Measurements from ENCODE around the gene HYPK.

Gene HYPK

GRCh38 chr15:43789409-43789808 is 11.0 kb upstream of the HYPK start:
- TF ChIP-seq GATA3 (IDR thresholded peaks at IDR 0.05; ENCODE audit: low read depth, low read length) (no peak), GATA2 (IDR thresholded peaks at IDR 0.05; ENCODE audit: low read depth, low read length) (no peak)

- TF ChIP-seq GATA2 (IDR thresholded peaks at IDR 0.05; ENCODE audit: low read depth, low read length): no peak
- TF ChIP-seq GATA3 (IDR thresholded peaks at IDR 0.05; ENCODE audit: low read depth, low read length): no peak
Measured at GRCh38 chr15:43791993-43792760, 8.2 kb upstream of the HYPK start, which contains the start of gene SERF2. SERF2 (plus strand) TSS chr15:43792320; CDS start chr15:43792377, 57 bp downstream.

DNA sequence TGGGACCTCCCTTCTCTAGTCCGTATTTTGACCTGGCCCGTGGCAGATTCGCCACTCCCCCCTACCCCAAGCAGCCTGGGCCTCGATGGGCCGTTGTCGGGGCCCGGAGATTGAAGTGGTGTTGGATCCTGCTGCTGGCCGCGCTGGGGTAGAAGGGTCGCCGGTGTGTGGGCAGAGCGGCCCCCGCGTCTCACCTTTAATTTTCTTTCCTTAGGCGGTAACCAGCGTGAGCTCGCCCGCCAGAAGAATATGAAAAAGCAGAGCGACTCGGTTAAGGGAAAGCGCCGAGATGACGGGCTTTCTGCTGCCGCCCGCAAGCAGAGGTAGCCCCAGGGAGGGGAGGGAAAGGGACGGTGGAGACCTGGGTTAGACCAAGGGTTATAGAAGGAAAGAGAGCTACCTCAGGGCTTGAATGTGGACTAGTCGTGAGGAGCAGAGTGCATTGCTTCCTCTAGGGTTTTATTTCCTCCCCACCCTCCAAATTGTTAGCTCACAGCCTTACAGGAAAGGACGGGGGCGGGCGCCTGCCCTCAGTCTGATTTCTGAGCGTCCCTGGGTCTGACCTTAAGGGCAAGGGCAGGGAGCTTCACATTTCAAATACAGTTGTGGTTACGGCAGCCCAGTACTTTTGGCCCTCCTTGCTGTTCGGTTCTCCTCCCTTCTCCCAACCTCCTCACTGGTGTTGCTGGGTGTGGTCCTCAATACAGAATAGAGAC is 7.5 kb upstream of the HYPK start:
- TF ChIP-seq GATA2 (IDR thresholded peaks at IDR 0.05; ENCODE audit: low read depth, low read length) (no peak), GATA3 (IDR thresholded peaks at IDR 0.05; ENCODE audit: low read depth, low read length) (no peak)

DNA sequence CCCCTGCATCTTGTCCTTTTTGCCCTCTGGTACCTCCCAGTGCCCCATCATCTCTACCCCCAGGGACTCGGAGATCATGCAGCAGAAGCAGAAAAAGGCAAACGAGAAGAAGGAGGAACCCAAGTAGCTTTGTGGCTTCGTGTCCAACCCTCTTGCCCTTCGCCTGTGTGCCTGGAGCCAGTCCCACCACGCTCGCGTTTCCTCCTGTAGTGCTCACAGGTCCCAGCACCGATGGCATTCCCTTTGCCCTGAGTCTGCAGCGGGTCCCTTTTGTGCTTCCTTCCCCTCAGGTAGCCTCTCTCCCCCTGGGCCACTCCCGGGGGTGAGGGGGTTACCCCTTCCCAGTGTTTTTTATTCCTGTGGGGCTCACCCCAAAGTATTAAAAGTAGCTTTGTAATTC is 6.8 kb upstream of the HYPK start:
- TF ChIP-seq GATA2 (IDR thresholded peaks at IDR 0.05; ENCODE audit: low read depth, low read length) (no peak), GATA3 (IDR thresholded peaks at IDR 0.05; ENCODE audit: low read depth, low read length) (no peak)

DNA sequence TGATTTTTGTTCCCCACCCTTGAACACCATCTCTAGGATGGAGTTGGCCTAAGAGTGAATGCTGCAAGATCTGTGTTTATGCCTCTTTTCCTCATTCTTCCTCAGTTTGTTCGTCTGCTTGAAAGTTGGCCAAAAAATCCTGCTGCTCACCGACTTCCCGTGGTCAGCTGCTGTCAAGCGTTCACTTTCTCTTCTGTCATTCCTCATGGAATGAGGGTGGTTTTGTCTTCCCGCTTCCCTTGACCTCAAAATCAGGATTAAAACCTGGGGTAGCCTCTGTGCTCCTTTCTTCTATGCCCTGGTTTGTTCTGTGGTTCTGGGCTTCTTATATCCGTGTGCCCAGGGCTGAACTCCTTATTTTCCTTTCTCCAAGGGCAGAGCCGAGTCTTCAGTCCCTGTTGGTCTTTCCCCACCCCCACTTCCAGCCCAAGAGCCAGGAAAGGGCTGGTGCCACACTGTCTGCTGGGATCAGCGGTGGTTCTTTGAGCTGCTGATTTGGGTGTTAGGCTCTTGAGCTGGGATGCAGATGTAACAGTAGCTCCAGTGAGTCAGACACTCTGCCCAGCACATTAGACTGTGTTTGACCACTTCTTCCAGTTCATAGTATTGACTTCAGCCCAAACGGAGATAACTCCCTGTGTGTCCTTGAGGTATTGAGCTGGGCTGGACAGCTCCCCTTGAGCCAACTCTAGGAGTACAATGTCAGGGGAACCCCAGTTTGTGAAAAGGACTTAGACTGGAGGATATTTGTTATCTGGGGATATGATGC is 5.9 kb upstream of the HYPK start:
- TF ChIP-seq GATA3 (IDR thresholded peaks at IDR 0.05; ENCODE audit: low read depth, low read length): no peak
- TF ChIP-seq GATA2 (IDR thresholded peaks at IDR 0.05; ENCODE audit: low read depth, low read length): no peak

DNA sequence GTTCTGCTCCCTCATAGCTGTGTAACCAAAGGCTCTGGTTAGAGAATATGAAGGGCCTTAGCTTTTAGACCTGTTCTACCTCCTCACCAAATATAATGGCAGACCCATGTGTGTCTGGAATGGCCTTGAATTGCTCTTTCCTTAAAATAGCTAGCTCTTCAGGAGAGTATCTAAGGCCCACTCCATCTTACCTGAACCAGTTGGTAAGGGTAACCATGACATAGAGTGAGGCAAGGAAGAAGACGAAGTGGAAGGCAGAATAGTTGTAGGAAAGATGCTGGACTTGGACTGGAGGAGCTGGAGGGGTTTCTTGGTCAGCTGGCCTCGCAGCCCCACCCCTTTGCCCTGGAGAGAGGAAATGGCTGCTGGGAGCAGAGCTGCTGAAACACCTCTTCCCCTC is 5.2 kb upstream of the HYPK start:
- TF ChIP-seq GATA3 (IDR thresholded peaks at IDR 0.05; ENCODE audit: low read depth, low read length): no peak
- TF ChIP-seq GATA2 (IDR thresholded peaks at IDR 0.05; ENCODE audit: low read depth, low read length): no peak

- TF ChIP-seq GATA2 (IDR thresholded peaks at IDR 0.05; ENCODE audit: low read depth, low read length) (no peak), GATA3 (IDR thresholded peaks at IDR 0.05; ENCODE audit: low read depth, low read length) (no peak)
Measured at GRCh38 chr15:43795997-43796396, 4.4 kb upstream of the HYPK start.

GRCh38 chr15:43796566-43796965 is 3.8 kb upstream of the HYPK start:
- TF ChIP-seq GATA2 (IDR thresholded peaks at IDR 0.05; ENCODE audit: low read depth, low read length): no peak
- no peak for TF ChIP-seq GATA3 (IDR thresholded peaks at IDR 0.05; ENCODE audit: low read depth, low read length)

GRCh38 chr15:43799209-43799944 is 1.0 kb upstream of the HYPK start:
- TF ChIP-seq GATA3 (IDR thresholded peaks at IDR 0.05; ENCODE audit: low read depth, low read length): no peak
- no peak for TF ChIP-seq GATA2 (IDR thresholded peaks at IDR 0.05; ENCODE audit: low read depth, low read length)

- TF ChIP-seq GATA2 (IDR thresholded peaks at IDR 0.05; ENCODE audit: low read depth, low read length): no peak
- no peak for TF ChIP-seq GATA3 (IDR thresholded peaks at IDR 0.05; ENCODE audit: low read depth, low read length)
Measured at GRCh38 chr15:43799945-43800285, 484 bp upstream of the HYPK start, which contains the start of gene SERINC4. SERINC4 (minus strand) TSS chr15:43800220; CDS start chr15:43799986, 234 bp downstream.

GRCh38 chr15:43808435-43808950 is 8.1 kb downstream of the HYPK start:
- TF ChIP-seq GATA3 (IDR thresholded peaks at IDR 0.05; ENCODE audit: low read depth, low read length) (no peak), GATA2 (IDR thresholded peaks at IDR 0.05; ENCODE audit: low read depth, low read length) (no peak)

DNA sequence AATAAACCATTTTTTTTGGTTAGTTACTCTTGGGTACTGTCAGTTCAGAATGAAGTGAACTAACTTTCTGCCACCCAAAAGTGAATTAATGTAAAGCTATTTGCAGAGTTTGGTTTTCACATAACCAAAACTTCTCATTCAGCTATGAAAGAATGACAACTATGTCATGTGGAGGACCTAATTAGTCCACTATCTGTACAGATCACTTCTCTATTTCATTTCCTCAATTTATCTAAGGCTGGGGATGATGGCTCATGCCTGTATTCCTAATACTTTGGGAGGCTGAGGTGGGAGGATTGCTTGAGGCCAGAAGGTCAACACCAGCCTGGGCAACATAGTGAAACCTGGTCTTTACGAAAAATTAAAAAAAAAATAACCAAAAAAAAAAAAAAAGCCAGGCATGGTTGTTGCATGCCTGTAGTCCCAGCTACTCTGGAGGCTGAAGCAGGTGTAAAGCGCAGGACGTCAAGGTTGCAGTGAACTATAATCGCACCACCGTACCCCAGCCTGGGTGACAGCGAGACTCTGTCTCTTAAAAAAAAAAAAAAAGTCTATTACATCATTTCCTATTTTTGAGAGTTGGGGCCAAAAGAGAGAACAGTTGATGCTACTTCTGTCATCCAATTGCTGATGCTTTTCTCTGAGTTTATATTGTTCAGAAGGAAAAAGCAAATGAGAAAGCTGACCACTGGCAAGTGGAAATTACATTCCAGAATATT is 8.7 kb downstream of the HYPK start:
- no peak for TF ChIP-seq GATA2 (IDR thresholded peaks at IDR 0.05; ENCODE audit: low read depth, low read length)
- TF ChIP-seq GATA3 (IDR thresholded peaks at IDR 0.05; ENCODE audit: low read depth, low read length): no peak

DNA sequence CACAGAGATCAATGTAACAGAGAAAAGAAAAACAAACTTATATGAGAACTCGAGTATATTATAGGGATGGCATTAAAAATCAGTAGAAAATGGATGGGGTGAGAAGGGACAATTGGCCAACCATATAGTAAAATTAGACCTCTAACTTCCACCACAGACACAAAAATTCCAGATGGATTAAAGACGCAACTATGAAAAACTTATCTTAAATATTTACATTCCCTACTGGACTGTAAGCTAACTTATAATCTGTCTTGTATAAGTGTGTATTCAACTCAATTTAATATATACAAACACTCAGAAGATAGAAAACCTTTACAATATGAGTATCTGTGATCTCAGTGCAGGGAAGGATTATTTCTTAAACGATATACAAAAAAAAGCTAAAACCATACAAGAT is 21.1 kb downstream of the HYPK start:
- TF ChIP-seq GATA2 (IDR thresholded peaks at IDR 0.05; ENCODE audit: low read depth, low read length) (no peak), GATA3 (IDR thresholded peaks at IDR 0.05; ENCODE audit: low read depth, low read length) (no peak)

Data from SH-SY5Y (cell line).